CD1c-positive myeloid dendritic cell (primary cell): ENCODE results near the gene NCOA1.
"Not testable (repeated sequence)": the region's sequence is repeated elsewhere in the genome, so short reads cannot be mapped to it uniquely, and the experiment has no call there.

Experiments
- DNase-seq: peaks from one replicate; pipeline ENCODE4 v3.0.0-alpha.2; 2016; ENCODE audit errors: extremely low spot score

The NCOA1 gene

GRCh38 chr2:24577481-24577880 lies 86.4 kb downstream of the NCOA1 start:
- DNase-seq: no peak

GRCh38 chr2:24579053-24579803 lies 88.2 kb downstream of the NCOA1 start:
- DNase-seq: no peak

GRCh38 chr2:24580561-24580960 lies 89.5 kb downstream of the NCOA1 start:
- DNase-seq: no peak

GRCh38 chr2:24581971-24582370 lies 90.9 kb downstream of the NCOA1 start:
- not testable (repeated sequence) for DNase-seq

GRCh38 chr2:24586955-24587354 lies 95.9 kb downstream of the NCOA1 start:
- DNase-seq: no peak

- no peak for DNase-seq
Observed at GRCh38 chr2:24588294-24588693, 97.2 kb downstream of the NCOA1 start.

- no peak for DNase-seq
Observed at GRCh38 chr2:24592441-24593100, 101.5 kb downstream of the NCOA1 start.

GRCh38 chr2:24594283-24594682 lies 103.2 kb downstream of the NCOA1 start:
- no peak for DNase-seq

- DNase-seq: no peak
Observed at GRCh38 chr2:24597181-24597870, 106.3 kb downstream of the NCOA1 start.

- not testable (repeated sequence) for DNase-seq
Observed at GRCh38 chr2:24600140-24600539, 109.1 kb downstream of the NCOA1 start.

- DNase-seq: no peak
Observed at GRCh38 chr2:24611631-24612030, 120.6 kb downstream of the NCOA1 start.

GRCh38 chr2:24613154-24613814 lies 122.2 kb downstream of the NCOA1 start:
- peak; percentile 26 for DNase-seq

GRCh38 chr2:24616616-24617015 lies 125.6 kb downstream of the NCOA1 start:
- no peak for DNase-seq

- no peak for DNase-seq
Observed at GRCh38 chr2:24617424-24617823, 126.4 kb downstream of the NCOA1 start.

- DNase-seq: no peak
Observed at GRCh38 chr2:24618144-24618543, 127.1 kb downstream of the NCOA1 start.

- DNase-seq: no peak
Observed at GRCh38 chr2:24618680-24619079, 127.6 kb downstream of the NCOA1 start.

- DNase-seq: no peak
Observed at GRCh38 chr2:24620936-24621335, 129.9 kb downstream of the NCOA1 start.

- DNase-seq: no peak
Observed at GRCh38 chr2:24621779-24622538, 130.9 kb downstream of the NCOA1 start.

GRCh38 chr2:24623535-24623934 lies 132.5 kb downstream of the NCOA1 start:
- DNase-seq: no peak

GRCh38 chr2:24625728-24626127 lies 134.7 kb downstream of the NCOA1 start:
- DNase-seq: no peak

GRCh38 chr2:24626131-24626530 lies 135.1 kb downstream of the NCOA1 start:
- DNase-seq: no peak

GRCh38 chr2:24628746-24629145 lies 137.7 kb downstream of the NCOA1 start:
- no peak for DNase-seq
